T-cell (primary cell): ENCODE results near the gene PPP1R3A. TPM values are rescaled to one million over a fixed set of nuclear protein-coding genes. Genes with fewer than 3 reads are reported as not detected.
"Not testable (repeated sequence)": the region's sequence is repeated elsewhere in the genome, so short reads cannot be mapped to it uniquely, and the experiment has no call there.

Experiments
- ATAC-seq, 4 experiments: fragments of 200-7000 bp in 3 of 4; fragments of 150-1000 bp in 1 of 4; cut with Tn5 transposase; replicated peaks in 1 of 4; 1 replicate in 3 of 4; 2 replicates in 1 of 4; pipeline ENCODE4 v1.10.0; 2021; ENCODE audit warnings: moderate library complexity in 3 of 4, mild to moderate bottlenecking in 2 of 4, moderate number of reproducible peaks in 1 of 4
- CTCF ChIA-PET, 2 donors: fragments of 300-600 bp; sonication (Branson Sonifier 250); formaldehyde crosslinking; loops; one replicate each; lab custom pipeline; 2022; ENCODE audit warnings: antibody characterized with exemption in 2 of 2; lab: Charles Lee
- POLR2A ChIA-PET, 2 donors: fragments of 300-600 bp; sonication (Branson Sonifier 250); formaldehyde crosslinking; loops; one replicate each; lab custom pipeline; 2022; ENCODE audit warnings: antibody characterized with exemption in 2 of 2; lab: Charles Lee
- DNase-seq, 35 experiments: peaks; one replicate each; pipeline versions ENCODE4 v3.0.0 to v3.0.0-alpha.2; 2013 to 2023
- H3K27ac ChIP-seq: one replicate; pipeline ENCODE4 v1.5.1; 2013; ENCODE audit warnings: low read length
- H3K27me3 ChIP-seq, 2 experiments: replicated peaks in 1 of 2; 1 replicate in 1 of 2; 2 replicates in 1 of 2; pipeline versions ENCODE4 v1.6.1 to v1.7.0; 2013; ENCODE audit warnings: low read length in 1 of 2, mixed read lengths in 1 of 2; ENCODE audit not compliant: control insufficient read depth in 2 of 2, insufficient read depth in 2 of 2; ENCODE audit errors: extremely low read depth in 1 of 2
- H3K36me3 ChIP-seq, 2 donors: 1 replicate in 1 of 2; 2 replicates in 1 of 2; pipeline versions ENCODE4 v1.6.1 to v1.7.0; 2013; ENCODE audit warnings: low read length in 1 of 2; ENCODE audit not compliant: control insufficient read depth in 2 of 2, insufficient read depth in 1 of 2; ENCODE audit errors: extremely low read depth in 1 of 2
- H3K4me1 ChIP-seq, 2 experiments: 1 replicate in 1 of 2; 2 replicates in 1 of 2; pipeline versions ENCODE4 v1.6.1 to v1.7.0; 2013; ENCODE audit warnings: low read length in 2 of 2, mixed read lengths in 1 of 2; ENCODE audit not compliant: insufficient read depth in 2 of 2, control insufficient read depth in 1 of 2; ENCODE audit errors: extremely low read depth in 1 of 2
- H3K4me3 ChIP-seq, 2 donors: 1 replicate in 1 of 2; 2 replicates in 1 of 2; pipeline versions ENCODE4 v1.5.1 to v1.7.0; 2013; ENCODE audit warnings: mild to moderate bottlenecking in 2 of 2, low read length in 1 of 2, moderate library complexity in 1 of 2; ENCODE audit not compliant: control insufficient read depth in 1 of 2; ENCODE audit errors: extremely low read depth in 1 of 2
- H3K9me3 ChIP-seq: 2 replicates; pipeline ENCODE4 v1.7.0; 2013
- H3K27ac Mint-ChIP-seq, 2 donors: one replicate each; pipeline ENCODE4 v1.8.0; 2020 to 2021; ENCODE audit warnings: mild to moderate bottlenecking in 2 of 2, mixed read lengths in 2 of 2
- H3K27me3 Mint-ChIP-seq, 2 donors: one replicate each; pipeline ENCODE4 v1.8.0; 2021 to 2022; ENCODE audit warnings: mixed read lengths in 2 of 2
- H3K36me3 Mint-ChIP-seq: one replicate; pipeline ENCODE4 v1.8.0; 2021; ENCODE audit warnings: mixed read lengths
- H3K4me1 Mint-ChIP-seq, 3 donors: one replicate each; pipeline ENCODE4 v1.8.0; 2020 to 2022; ENCODE audit warnings: mixed read lengths in 3 of 3, mild to moderate bottlenecking in 1 of 3
- H3K4me3 Mint-ChIP-seq, 3 donors: one replicate each; pipeline ENCODE4 v1.8.0; 2020 to 2022; ENCODE audit warnings: mild to moderate bottlenecking in 3 of 3, mixed read lengths in 3 of 3, moderate library complexity in 3 of 3
- H3K9me3 Mint-ChIP-seq, 3 donors: one replicate each; pipeline ENCODE4 v1.8.0; 2020 to 2022; ENCODE audit warnings: mixed read lengths in 3 of 3
- WGBS: methylation state at CpG from one replicate; pipeline ENCODE4 v1.1.5; 2013; ENCODE audit warnings: missing lambda C conversion rate; ENCODE audit not compliant: insufficient coverage; 5-methylcytosine and 5-hydroxymethylcytosine counted together
- total RNA-seq, 35 experiments: library from RNA in 6 of 35; stranded (reverse) in 6 of 35; fragments of 120-200 nt in 1 of 35; gene quantifications; one replicate each; pipeline versions ENCODE4 v1.2.1 to v1.2.4 and lab custom pipeline; 2013 to 2026

Gene PPP1R3A
- total RNA-seq, 5 donors from 2014 or later (not counting 1 experiment from before 2014, with no cell fraction given), result not detected

DNA sequence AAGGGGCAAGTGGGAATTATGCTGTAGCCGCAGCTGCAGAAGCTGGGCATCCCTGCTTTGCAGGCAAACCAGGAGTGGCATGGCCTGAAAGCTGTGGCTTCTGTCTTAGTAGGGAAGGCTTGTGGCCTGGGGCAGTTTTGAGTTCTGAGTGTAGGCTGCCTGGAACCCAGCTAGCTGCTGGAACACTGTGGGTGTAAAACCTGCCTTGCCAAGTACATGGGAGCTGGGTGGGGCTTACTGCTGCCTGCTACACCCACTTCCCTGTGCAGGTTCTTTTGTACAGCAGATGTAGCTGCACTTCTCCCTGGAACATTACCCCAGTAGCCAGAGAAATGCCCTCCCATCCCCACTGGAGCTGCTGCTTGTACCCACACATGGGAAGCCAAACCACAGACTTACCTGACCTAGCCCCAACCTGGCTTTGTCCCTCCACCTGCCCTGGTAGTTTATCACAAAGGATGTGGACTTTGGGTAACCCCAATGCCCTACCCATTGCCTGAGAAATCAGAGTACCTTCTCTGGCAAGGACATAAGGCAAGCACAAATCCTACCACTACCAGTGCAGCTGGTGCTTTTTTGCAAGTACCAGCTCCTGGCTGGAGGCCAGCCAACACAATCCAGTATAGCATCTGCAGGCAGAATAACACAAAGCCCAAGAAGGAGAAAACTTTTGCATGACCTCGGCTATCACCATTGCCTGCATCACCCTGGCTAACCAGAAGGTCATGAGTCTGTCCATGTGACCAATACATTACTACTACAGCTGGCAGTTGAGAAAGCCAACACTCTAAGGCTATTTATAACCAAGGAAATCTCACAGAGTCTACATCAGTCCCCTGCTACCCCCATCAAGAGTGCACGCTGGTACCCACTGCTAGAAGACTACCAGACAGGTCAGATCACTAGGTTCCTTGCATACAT, 26.5 kb upstream of the PPP1R3A start:
- 59% methylated on average over 3 of the region's 3 CpGs for WGBS
- CTCF ChIA-PET, result no interaction called here
- DNase-seq, result no peak

DNA sequence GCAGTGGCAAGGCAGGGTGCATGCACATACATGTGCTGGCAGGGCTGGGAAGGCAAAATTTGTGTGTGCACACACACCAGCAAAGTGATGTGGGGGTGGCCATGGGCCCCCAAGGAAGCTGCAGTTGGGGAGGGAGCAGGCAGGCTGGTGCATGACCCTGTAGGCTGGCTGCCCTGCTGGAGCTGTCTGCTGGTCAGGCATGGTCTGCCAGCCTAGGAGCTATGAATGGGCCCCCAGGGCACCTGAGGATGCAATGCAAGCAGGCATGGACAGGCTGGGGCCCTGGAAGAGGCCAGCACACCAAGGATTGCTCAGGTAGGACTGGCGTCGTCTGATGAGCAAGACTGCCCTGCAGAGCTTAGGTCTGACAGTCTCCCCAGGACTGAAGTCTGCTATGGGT, 18.2 kb upstream of the PPP1R3A start:
- ChIA-PET CTCF (no interaction called here), POLR2A (no interaction called here)
- Mint-ChIP-seq H3K27me3 (no peaks in the 10 kb centered on the region), H3K36me3 (no peaks in the 10 kb centered on the region), H3K9me3 (peaks cover 3 to 19% (median 13%) of the 10 kb centered on the region in 3 donors), H3K4me1 (no peaks in the 10 kb centered on the region), H3K4me3 (no peak overlapping the region), H3K27ac (no peak overlapping the region)
- Histone ChIP-seq H3K36me3 (no peaks in the 10 kb centered on the region), H3K27ac (no peak overlapping the region), H3K27me3 (no peaks in the 10 kb centered on the region), H3K9me3 (no peaks in the 10 kb centered on the region), H3K4me3 (no peak overlapping the region), H3K4me1 (no peaks in the 10 kb centered on the region)
- no peak for ATAC-seq
- WGBS, result 100% methylated on average over 2 of the region's 2 CpGs
- no peak for DNase-seq

More for the DNA sequence above, 26.5 kb upstream of the PPP1R3A start:
- Histone ChIP-seq H3K27ac (no peak overlapping the region), H3K4me3 (no peak overlapping the region), H3K9me3 (no peaks in the 10 kb centered on the region), H3K4me1 (no peaks in the 10 kb centered on the region), H3K27me3 (no peaks in the 10 kb centered on the region), H3K36me3 (no peaks in the 10 kb centered on the region)
- H3K4me3 Mint-ChIP-seq, result no peak overlapping the region
- H3K27me3 Mint-ChIP-seq, result no peaks in the 10 kb centered on the region
- no peaks in the 10 kb centered on the region for H3K4me1 Mint-ChIP-seq
- POLR2A ChIA-PET, result interaction anchor here in 1 of 2 donors (0.5 kb wide), 1 partner anchor 21 kb away, joined by 3 read pairs; no protein-coding TSS in a partner anchor
- peaks cover 0 to 7% (median 2%) of the 10 kb centered on the region in 3 donors for H3K9me3 Mint-ChIP-seq
- no peaks in the 10 kb centered on the region for H3K36me3 Mint-ChIP-seq
- no peak overlapping the region for H3K27ac Mint-ChIP-seq
- ATAC-seq, result no peak

DNA sequence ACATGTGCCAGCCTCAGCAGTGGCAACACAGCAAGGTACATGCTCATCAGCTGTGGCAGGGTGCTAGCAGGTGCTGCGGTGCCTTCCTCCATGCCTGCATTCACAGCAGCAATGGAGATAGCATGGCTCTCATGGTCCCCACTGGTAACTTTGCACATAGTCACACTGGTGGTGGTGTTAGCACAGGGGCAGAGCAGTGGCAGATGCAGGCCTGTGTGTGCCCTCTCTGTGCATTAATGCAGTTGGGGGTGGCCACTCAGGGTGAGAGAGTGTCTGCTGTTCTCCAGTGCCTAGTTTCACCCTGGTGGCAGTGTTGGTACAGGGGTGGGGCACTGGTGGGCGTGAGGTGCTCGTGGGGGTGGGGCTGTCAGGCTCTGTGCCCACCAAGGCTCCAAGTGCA, 17.7 kb upstream of the PPP1R3A start:
- Histone ChIP-seq H3K27ac (no peak overlapping the region), H3K9me3 (no peaks in the 10 kb centered on the region), H3K4me1 (no peaks in the 10 kb centered on the region), H3K27me3 (no peaks in the 10 kb centered on the region), H3K4me3 (no peak overlapping the region), H3K36me3 (no peaks in the 10 kb centered on the region)
- Mint-ChIP-seq H3K9me3 (peaks cover 3 to 19% (median 14%) of the 10 kb centered on the region in 3 donors), H3K27ac (no peak overlapping the region), H3K4me1 (no peaks in the 10 kb centered on the region), H3K36me3 (no peaks in the 10 kb centered on the region), H3K4me3 (no peak overlapping the region), H3K27me3 (no peaks in the 10 kb centered on the region)
- ChIA-PET CTCF (no interaction called here), POLR2A (no interaction called here)
- ATAC-seq, result no peak
- no peak for DNase-seq
- WGBS, result 43% methylated on average over 3 of the region's 3 CpGs

DNA sequence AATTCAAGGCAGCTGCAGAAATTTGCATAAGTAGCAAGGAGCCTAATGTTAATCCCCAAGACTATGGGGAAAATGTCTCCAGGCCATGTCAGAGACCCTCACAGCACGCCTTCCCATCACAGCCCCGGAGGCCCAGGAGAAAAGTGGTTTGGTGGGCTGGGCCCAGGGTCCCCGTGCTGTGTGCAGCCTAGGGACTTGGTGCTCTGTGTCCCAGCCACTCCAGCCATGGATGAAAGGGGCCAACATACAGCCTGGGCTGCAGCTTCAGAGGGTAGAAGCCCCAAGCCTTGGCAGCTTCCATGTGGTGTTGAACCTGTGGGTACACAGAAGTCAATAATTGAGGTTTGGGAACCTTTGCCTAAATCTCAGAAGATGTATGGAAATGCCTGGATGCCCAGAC, 10.6 kb upstream of the PPP1R3A start:
- POLR2A ChIA-PET, H3K27ac Mint-ChIP-seq: not testable (repeated sequence)
- 90% methylated on average over 3 of the region's 3 CpGs for WGBS

DNA sequence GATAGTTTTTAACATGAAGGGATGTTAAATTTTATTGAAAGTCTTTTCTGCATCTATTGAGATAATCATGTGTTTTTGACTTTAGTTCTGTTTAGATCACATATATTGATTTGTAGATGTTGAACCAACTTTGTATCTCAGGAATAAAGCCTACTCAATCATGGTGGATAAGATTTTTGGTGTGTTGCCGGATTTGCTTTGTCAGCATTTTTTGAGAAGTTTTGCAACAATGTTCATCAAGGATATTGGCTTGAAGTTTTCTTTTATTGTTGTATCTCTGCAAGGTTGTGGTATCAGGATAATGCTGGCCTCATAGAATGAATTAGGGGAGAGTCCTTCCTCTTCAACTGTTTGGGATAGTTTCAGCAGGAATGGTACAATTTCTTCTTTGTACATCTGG, 9.3 kb upstream of the PPP1R3A start:
- H3K27me3 ChIP-seq, result no peaks in the 10 kb centered on the region
- no peaks in the 10 kb centered on the region for H3K36me3 ChIP-seq
- CTCF ChIA-PET, result no interaction called here
- WGBS, result no CpG with 5 or more reads among the region's 1 CpG
- no peak overlapping the region for H3K4me3 ChIP-seq
- Mint-ChIP-seq H3K4me3 (no peak overlapping the region), H3K36me3 (no peaks in the 10 kb centered on the region), H3K27me3 (no peaks in the 10 kb centered on the region), H3K4me1 (no peaks in the 10 kb centered on the region), H3K9me3 (peaks cover 0 to 14% (median 7%) of the 10 kb centered on the region in 3 donors), H3K27ac (no peak overlapping the region)
- POLR2A ChIA-PET, result no interaction called here
- no peaks in the 10 kb centered on the region for H3K9me3 ChIP-seq
- ATAC-seq (no peak), DNase-seq (no peak)
- no peaks in the 10 kb centered on the region for H3K4me1 ChIP-seq
- no peak overlapping the region for H3K27ac ChIP-seq

More for the DNA sequence above, 10.6 kb upstream of the PPP1R3A start:
- H3K4me1 ChIP-seq, H3K4me3 ChIP-seq, DNase-seq, H3K36me3 ChIP-seq, ATAC-seq, H3K36me3 Mint-ChIP-seq, H3K9me3 ChIP-seq, H3K27ac ChIP-seq, H3K4me1 Mint-ChIP-seq, H3K27me3 Mint-ChIP-seq, CTCF ChIA-PET, H3K27me3 ChIP-seq, H3K4me3 Mint-ChIP-seq: not testable (repeated sequence)
- H3K9me3 Mint-ChIP-seq, result peaks cover 3 to 21% (median 15%) of the 10 kb centered on the region in 3 donors

DNA sequence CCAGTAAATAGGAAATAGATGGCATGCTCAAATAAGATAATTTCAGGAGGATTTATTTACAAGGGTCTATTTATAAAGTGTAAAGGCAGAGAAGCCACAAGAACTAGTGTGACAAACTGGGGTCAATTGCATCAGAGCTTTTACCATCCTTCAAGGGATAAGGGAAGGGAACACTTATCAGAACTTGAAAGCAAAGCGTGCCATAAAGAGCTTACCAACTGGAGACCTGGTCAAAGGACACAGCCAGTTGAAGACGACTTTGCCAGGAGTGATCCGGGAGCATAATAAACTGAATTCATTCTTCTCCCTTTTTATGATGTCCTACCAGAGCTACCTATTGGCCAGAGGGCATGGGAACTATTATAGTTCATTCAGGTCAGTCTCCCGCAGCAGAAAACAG, 3.2 kb upstream of the PPP1R3A start:
- 50% methylated on average over 2 of the region's 4 CpGs for WGBS
- CTCF ChIA-PET, result interaction anchor here in 1 of 2 donors (0.6 kb wide), 1 partner anchor 114 kb away, joined by 7 read pairs; no protein-coding TSS in a partner anchor

More for the DNA sequence above, 3.2 kb upstream of the PPP1R3A start:
- Mint-ChIP-seq H3K27ac (no peak overlapping the region), H3K4me3 (no peak overlapping the region), H3K36me3 (no peaks in the 10 kb centered on the region), H3K9me3 (no peaks in the 10 kb centered on the region), H3K4me1 (no peaks in the 10 kb centered on the region), H3K27me3 (no peaks in the 10 kb centered on the region)
- no peak for ATAC-seq
- Histone ChIP-seq H3K4me1 (no peaks in the 10 kb centered on the region), H3K27me3 (no peaks in the 10 kb centered on the region), H3K4me3 (no peak overlapping the region), H3K27ac (no peak overlapping the region), H3K36me3 (no peaks in the 10 kb centered on the region), H3K9me3 (no peaks in the 10 kb centered on the region)
- no peak for DNase-seq
- POLR2A ChIA-PET, result no interaction called here
